Measurements from ENCODE around the gene GATA3. TPM values are rescaled to one million over a fixed set of nuclear protein-coding genes. Genes with fewer than 3 reads are reported as not detected.

The GATA3 gene
- total and polyA plus RNA-seq, 2 experiments from 2014 or later = 0.23 TPM; not detected in 1

GRCh38 chr10:8069108-8069507, 14.6 kb downstream of the GATA3 start:
- Histone ChIP-seq H3K4me2 (no peak overlapping the region), H3K27ac (ENCODE audit: low read depth) (no peak overlapping the region), H3K9me2 (ENCODE audit: insufficient read depth) (0 out of 2 replicates have a peak, but pooled peaks cover 4% of the 10 kb centered on the region), H3K4me3 (no peak overlapping the region), H3K4me1 (ENCODE audit: insufficient read depth) (peaks cover 19% of the 10 kb centered on the region), H3F3A (replicated peaks; ENCODE audit: low read depth) (no peaks in the 10 kb centered on the region), H4K20me1 (replicated peaks; ENCODE audit: insufficient read depth) (no peaks in the 10 kb centered on the region), H3K79me2 (replicated peaks; ENCODE audit: insufficient read depth) (no peaks in the 10 kb centered on the region), H3K27me3 (ENCODE audit: insufficient read depth) (peaks cover 32% of the 10 kb centered on the region), H3K36me3 (ENCODE audit: insufficient read depth) (no peaks in the 10 kb centered on the region), H2AFZ (no peak overlapping the region)
- Mint-ChIP-seq H3K27me3 (ENCODE audit: insufficient read depth, low read depth, poor library complexity) (peaks cover 24% of the 10 kb centered on the region), H3K4me1 (peaks cover 25% of the 10 kb centered on the region), H3K4me3 (no peak overlapping the region), H3K9me3 (no peaks in the 10 kb centered on the region), H3K36me3 (ENCODE audit: low read depth) (no peaks in the 10 kb centered on the region), H3K27ac (no peak overlapping the region)
- DNase-seq (ENCODE audit: low spot score) (no peak), ATAC-seq (no peak)
- TF ChIP-seq JUNB (IDR thresholded peaks at IDR 0.05; ENCODE audit: unreplicated experiment) = no peak
- no peak for TF ChIP-seq NANOG (IDR thresholded peaks at IDR 0.05; ENCODE audit: borderline replicate concordance)
- no peak for TF ChIP-seq CTCF (conservative IDR thresholded peaks at IDR 0.05; ENCODE audit: low read depth in 2 of 2)
- TF ChIP-seq REST (IDR thresholded peaks at IDR 0.05; ENCODE audit: unreplicated experiment) = no peak
- no peak for TF ChIP-seq EZH2phosphoT487 (IDR thresholded peaks at IDR 0.05; ENCODE audit: unreplicated experiment)
- no peak for TF ChIP-seq EZH2 (IDR thresholded peaks at IDR 0.05; ENCODE audit: low read depth, unreplicated experiment)
- no peak for TF ChIP-seq CREB1 (CRISPR knock-in tag; IDR thresholded peaks at IDR 0.05; ENCODE audit: low read depth)
- no peak for TF ChIP-seq ZNF331 (CRISPR knock-in tag; IDR thresholded peaks at IDR 0.05; ENCODE audit: low read depth)
- no peak for TF ChIP-seq POLR2AphosphoS5 (IDR thresholded peaks at IDR 0.05; ENCODE audit: low read depth)

- Histone ChIP-seq H3K36me3 (ENCODE audit: insufficient read depth) (no peaks in the 10 kb centered on the region), H3K4me1 (ENCODE audit: insufficient read depth) (peaks cover 19% of the 10 kb centered on the region), H3K27ac (ENCODE audit: low read depth) (no peak overlapping the region), H3K79me2 (replicated peaks; ENCODE audit: insufficient read depth) (no peaks in the 10 kb centered on the region), H2AFZ (no peak overlapping the region), H4K20me1 (replicated peaks; ENCODE audit: insufficient read depth) (no peaks in the 10 kb centered on the region), H3K9me2 (ENCODE audit: insufficient read depth) (0 out of 2 replicates have a peak, but pooled peaks cover 4% of the 10 kb centered on the region), H3K4me3 (no peak overlapping the region), H3K27me3 (ENCODE audit: insufficient read depth) (peaks cover 27% of the 10 kb centered on the region), H3K4me2 (no peak overlapping the region), H3F3A (replicated peaks; ENCODE audit: low read depth) (no peaks in the 10 kb centered on the region)
- TF ChIP-seq CREB1 (CRISPR knock-in tag; IDR thresholded peaks at IDR 0.05; ENCODE audit: low read depth) (no peak), EZH2phosphoT487 (IDR thresholded peaks at IDR 0.05; ENCODE audit: unreplicated experiment) (no peak)
- H3K9me3 Mint-ChIP-seq = no peaks in the 10 kb centered on the region
- H3K4me3 Mint-ChIP-seq = no peak overlapping the region
- H3K27ac Mint-ChIP-seq = no peak overlapping the region
- DNase-seq (ENCODE audit: low spot score) = no peak
- no peaks in the 10 kb centered on the region for H3K36me3 Mint-ChIP-seq (ENCODE audit: low read depth)
- peaks cover 21% of the 10 kb centered on the region for H3K4me1 Mint-ChIP-seq
- peaks cover 19% of the 10 kb centered on the region for H3K27me3 Mint-ChIP-seq (ENCODE audit: insufficient read depth, low read depth, poor library complexity)
- no peak for ATAC-seq
These were observed 15.1 kb downstream of the GATA3 start for GRCh38 chr10:8069627-8070026.

Measured in GM23338 (cell line).